IMR-90 (cell line): ENCODE data around the gene SASS6. TPM values are rescaled to one million over a fixed set of nuclear protein-coding genes. Genes with fewer than 3 reads are reported as not detected.

Source experiments
- ATAC-seq: fragments of 200-7000 bp; cut with Tn5 transposase; 2 replicates; pipeline ENCODE4 v1.9.1; 2020; ENCODE audit warnings: low read depth, mild to moderate bottlenecking, moderate library complexity
- BruUV-seq: library from RNA; stranded (reverse); fragments of 400-500 nt; replicated peaks from 2 replicates; lab custom pipeline; 2021; lab: Mats Ljungman, UMichigan
- CTCF ChIA-PET: fragments of 300-600 bp; formaldehyde crosslinking; extraction: SDS; loops from one replicate; lab custom pipeline; 2021; ENCODE audit warnings: antibody characterized with exemption; lab: Yijun Ruan, JAX
- POLR2A ChIA-PET: fragments of 300-600 bp; sonication (Branson Sonifier 250); formaldehyde crosslinking; loops from one replicate; lab custom pipeline; 2022; ENCODE audit warnings: antibody characterized with exemption; ENCODE audit not compliant: unreplicated experiment; lab: Charles Lee
- DNase-seq: peaks from one replicate; pipeline ENCODE4 v3.0.0; 2013
- H2AFZ ChIP-seq: replicated peaks from 2 replicates; pipeline ENCODE3; 2013; ENCODE audit warnings: low read length, mild to moderate bottlenecking; ENCODE audit not compliant: poor library complexity
- H2AK5ac ChIP-seq: 2 replicates; pipeline ENCODE4 v1.6.1; 2013; ENCODE audit warnings: low read depth, low read length, inconsistent platforms
- H2AK9ac ChIP-seq: replicated peaks from 2 replicates; pipeline ENCODE3; 2013; ENCODE audit warnings: mild to moderate bottlenecking, low read depth, low read length, moderate library complexity; ENCODE audit not compliant: poor library complexity
- H2BK120ac ChIP-seq: 2 replicates; pipeline ENCODE4 v1.6.1; 2013; ENCODE audit warnings: low read depth, low read length, inconsistent platforms
- H2BK15ac ChIP-seq: 3 replicates; pipeline ENCODE4 v1.6.1; 2013; ENCODE audit warnings: low read depth, low read length, inconsistent platforms
- H2BK20ac ChIP-seq: 2 replicates; pipeline ENCODE4 v1.6.1; 2013; ENCODE audit warnings: low read depth, mild to moderate bottlenecking, inconsistent platforms, low read length, moderate library complexity
- H2BK5ac ChIP-seq: 2 replicates; pipeline ENCODE4 v1.6.1; 2013; ENCODE audit warnings: mild to moderate bottlenecking, low read depth, low read length, inconsistent platforms; ENCODE audit not compliant: poor library complexity, severe bottlenecking
- H3K14ac ChIP-seq: replicated peaks from 2 replicates; pipeline ENCODE4 v1.6.1; 2013; ENCODE audit warnings: low read depth, low read length, inconsistent platforms
- H3K18ac ChIP-seq: 2 replicates; pipeline ENCODE4 v1.6.1; 2013; ENCODE audit warnings: low read depth, low read length, control low read depth
- H3K23ac ChIP-seq: 2 replicates; pipeline ENCODE4 v1.6.1; 2013; ENCODE audit warnings: low read depth, low read length, inconsistent platforms
- H3K27ac ChIP-seq: 2 replicates; pipeline ENCODE4 v1.5.1; 2013; ENCODE audit warnings: mild to moderate bottlenecking, control low read depth, low read length; ENCODE audit not compliant: insufficient read depth
- H3K27me3 ChIP-seq: 2 replicates; pipeline ENCODE4 v1.6.1; 2013; ENCODE audit warnings: low read length; ENCODE audit not compliant: control insufficient read depth, insufficient read depth
- H3K36me3 ChIP-seq: 2 replicates; pipeline ENCODE4 v1.6.1; 2013; ENCODE audit warnings: low read length, mixed read lengths; ENCODE audit not compliant: control insufficient read depth, insufficient read depth
- H3K4ac ChIP-seq: 2 replicates; pipeline ENCODE4 v1.6.1; 2013; ENCODE audit warnings: low read depth, low read length, inconsistent platforms
- H3K4me1 ChIP-seq: 2 replicates; pipeline ENCODE4 v1.6.1; 2013; ENCODE audit warnings: low read length, mixed read lengths; ENCODE audit not compliant: control insufficient read depth, insufficient read depth
- H3K4me2 ChIP-seq: 2 replicates; pipeline ENCODE4 v1.6.1; 2013; ENCODE audit warnings: low read depth, mild to moderate bottlenecking, control low read depth, low read length, moderate library complexity
- H3K4me3 ChIP-seq: 2 replicates; pipeline ENCODE4 v1.5.1; 2013; ENCODE audit warnings: low read depth, mild to moderate bottlenecking, control low read depth, low read length, moderate library complexity; ENCODE audit not compliant: insufficient read depth
- H3K56ac ChIP-seq: 2 replicates; pipeline ENCODE4 v1.6.1; 2013; ENCODE audit warnings: low read length, inconsistent platforms; ENCODE audit not compliant: insufficient read depth; ENCODE audit errors: extremely low read depth
- H3K79me1 ChIP-seq, 2 experiments: 2 replicates each; pipeline ENCODE4 v1.6.1; 2013; ENCODE audit warnings: low read length in 2 of 2, inconsistent platforms in 1 of 2, low read depth in 1 of 2
- H3K9ac ChIP-seq: 2 replicates; pipeline ENCODE4 v1.6.1; 2013; ENCODE audit warnings: low read depth, low read length, control low read depth
- H3K9me1 ChIP-seq: 2 replicates; pipeline ENCODE4 v1.6.1; 2013; ENCODE audit warnings: low read length, inconsistent platforms; ENCODE audit not compliant: insufficient read depth
- H3K9me3 ChIP-seq: 2 replicates; pipeline ENCODE4 v1.6.1; 2013; ENCODE audit warnings: low read length; ENCODE audit not compliant: control insufficient read depth, insufficient read depth
- H4K20me1 ChIP-seq: 2 replicates; pipeline ENCODE4 v1.6.1; 2013; ENCODE audit warnings: low read length, inconsistent platforms; ENCODE audit not compliant: insufficient read depth
- H4K5ac ChIP-seq: 2 replicates; pipeline ENCODE4 v1.6.1; 2013; ENCODE audit warnings: mild to moderate bottlenecking, low read depth, low read length, control low read depth
- H4K8ac ChIP-seq, 2 experiments: 2 replicates each; pipeline ENCODE4 v1.6.1; 2013; ENCODE audit warnings: low read depth in 2 of 2, low read length in 2 of 2, control low read depth in 1 of 2, inconsistent platforms in 1 of 2
- H4K91ac ChIP-seq: 2 replicates; pipeline ENCODE4 v1.6.1; 2013; ENCODE audit warnings: low read depth, low read length, inconsistent platforms; ENCODE audit not compliant: insufficient read depth
- BHLHE40 ChIP-seq: fragments of 150-350 bp; IDR thresholded peaks from 2 replicates; pipeline ENCODE4 v1.6.1; 2016; ENCODE audit warnings: mild to moderate bottlenecking, low read depth, low read length
- CEBPB ChIP-seq: IDR thresholded peaks from 2 replicates; pipeline ENCODE4 v1.6.1; 2012; ENCODE audit warnings: low read depth, low read length, improper control_type of control experiment
- CHD1 ChIP-seq: IDR thresholded peaks from 2 replicates; pipeline ENCODE4 v1.6.1; 2012; ENCODE audit warnings: low read depth, low read length, improper control_type of control experiment
- MAZ ChIP-seq: IDR thresholded peaks from 2 replicates; pipeline ENCODE4 v1.6.1; 2012; ENCODE audit warnings: low read depth, mild to moderate bottlenecking, low read length, improper control_type of control experiment, moderate library complexity, borderline replicate concordance
- NFE2L2 ChIP-seq: fragments of 150-350 bp; IDR thresholded peaks from 2 replicates; pipeline ENCODE4 v1.6.1; 2016; ENCODE audit warnings: low read depth, mild to moderate bottlenecking, low read length
- POLR2A ChIP-seq: IDR thresholded peaks from 2 replicates; pipeline ENCODE4 v1.6.1; 2012; ENCODE audit warnings: mild to moderate bottlenecking, low read depth, low read length
- RAD21 ChIP-seq: IDR thresholded peaks from 2 replicates; pipeline ENCODE4 v1.6.1; 2012; ENCODE audit warnings: low read length, improper control_type of control experiment
- RFX5 ChIP-seq: IDR thresholded peaks from 2 replicates; pipeline ENCODE4 v1.8.0; 2012; ENCODE audit warnings: low read depth, mild to moderate bottlenecking, low read length, moderate library complexity
- WGBS, 2 experiments: methylation state at CpG; one replicate each; pipeline versions ENCODE4 v1.1.5 to v1.1.7; 2013; ENCODE audit warnings: missing lambda C conversion rate in 2 of 2; ENCODE audit not compliant: insufficient read length in 1 of 2; ENCODE audit errors: extremely low coverage in 2 of 2; 5-methylcytosine and 5-hydroxymethylcytosine counted together
- dilution Hi-C: fragments of 300-500 bp; cut with HindIII; formaldehyde crosslinking; loops from one replicate; pipeline ENCODE4 v1.14.3; 2018; ENCODE audit warnings: low sequenced_read_pairs; ENCODE audit not compliant: unreplicated experiment
- in situ Hi-C: fragments of 300-500 bp; cut with MboI; formaldehyde crosslinking; loops from 3 replicates; pipeline ENCODE4 v1.14.3; 2019; ENCODE audit warnings: low sequenced_read_pairs, inconsistent platforms, mixed read lengths
- intact Hi-C: fragments of 100-400 bp; cut with micrococcal nuclease; formaldehyde crosslinking; loops from 2 replicates; pipeline ENCODE4 v1.10.0; 2022
- polyA plus RNA-seq, 3 experiments: library from polyadenylated mRNA; depleted of rRNA; stranded (reverse); fragments of >200 nt; gene quantifications; 2 replicates each; pipeline ENCODE4 v1.2.3, GENCODE V29; 2012; ENCODE audit warnings: low replicate concordance in 1 of 3
- total RNA-seq: library from RNA; depleted of rRNA; stranded (reverse); fragments of >200 nt; gene quantifications from 2 replicates; pipeline ENCODE4 v1.2.3, GENCODE V29; 2012
- TF ChIP-seq, protein P1 (sequence below): fragments of 150-350 bp; IDR thresholded peaks from 2 replicates; pipeline ENCODE4 v1.6.1; 2017; ENCODE audit warnings: mild to moderate bottlenecking, antibody characterized with exemption, low read length, low read depth

SASS6 gene
- total and polyA plus RNA-seq, 2 of the 4 experiments (the other 2 are of a cell fraction): 1.1 to 2.7 TPM

DNA sequence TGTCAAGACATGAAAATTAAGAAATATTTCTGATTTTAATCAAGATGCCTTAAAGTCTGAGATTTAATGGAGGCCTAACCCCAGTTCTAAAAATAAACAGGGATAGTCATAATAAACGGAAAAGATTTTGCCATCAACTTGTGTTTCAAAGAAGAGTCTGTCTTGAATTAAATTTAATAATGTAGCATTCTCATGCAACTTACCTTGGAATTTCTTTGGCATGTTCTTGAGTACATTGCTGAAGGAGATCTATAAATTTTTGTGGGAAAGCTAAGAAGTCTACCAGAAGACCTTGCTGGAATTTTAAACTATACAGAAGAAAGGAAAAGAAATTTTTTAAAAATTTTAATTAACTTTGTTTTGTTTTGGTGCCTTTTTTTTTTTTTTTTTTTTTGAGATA lies 10.6 kb downstream of the SASS6 start:
- Histone ChIP-seq H3K36me3 (peaks cover 4% of the 10 kb centered on the region), H3K9me3 (no peaks in the 10 kb centered on the region), H3K56ac (no peak overlapping the region), H2AK9ac (no peak overlapping the region), H2AFZ (no peak overlapping the region), H3K27me3 (no peaks in the 10 kb centered on the region), H2BK5ac (no peak overlapping the region), H3K14ac (no peak overlapping the region), H3K9ac (no peak overlapping the region), H3K18ac (no peak overlapping the region), H3K27ac (no peak overlapping the region), H2BK15ac (no peak overlapping the region), H3K79me1 (peaks cover 4 to 5% of the 10 kb centered on the region in 2 experiments; a peak in 3 of 4 replicates), H2BK120ac (no peak overlapping the region), H3K4me3 (no peak overlapping the region), H4K20me1 (no peaks in the 10 kb centered on the region), H4K8ac (no peak overlapping the region), H4K5ac (no peak overlapping the region), H3K9me1 (0 out of 2 replicates have a peak, but pooled peaks cover 2% of the 10 kb centered on the region), H3K23ac (no peak overlapping the region), H2BK20ac (no peak overlapping the region), H3K4me2 (no peak overlapping the region), H3K4ac (no peak overlapping the region), H2AK5ac (no peak overlapping the region), H4K91ac (no peak overlapping the region), H3K4me1 (no peaks in the 10 kb centered on the region)
- no CpG with 5 or more reads among the region's 1 CpG for WGBS, 2 experiments
- dilution Hi-C loops: no loop called here
- TF ChIP-seq MAZ (no peak), RAD21 (no peak), BHLHE40 (no peak), RFX5 (no peak), POLR2A (no peak), NFE2L2 (no peak), CHD1 (no peak), CEBPB (no peak)
- TF ChIP-seq, protein P1, sequence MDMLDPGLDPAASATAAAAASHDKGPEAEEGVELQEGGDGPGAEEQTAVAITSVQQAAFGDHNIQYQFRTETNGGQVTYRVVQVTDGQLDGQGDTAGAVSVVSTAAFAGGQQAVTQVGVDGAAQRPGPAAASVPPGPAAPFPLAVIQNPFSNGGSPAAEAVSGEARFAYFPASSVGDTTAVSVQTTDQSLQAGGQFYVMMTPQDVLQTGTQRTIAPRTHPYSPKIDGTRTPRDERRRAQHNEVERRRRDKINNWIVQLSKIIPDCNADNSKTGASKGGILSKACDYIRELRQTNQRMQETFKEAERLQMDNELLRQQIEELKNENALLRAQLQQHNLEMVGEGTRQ: no peak
- in situ Hi-C loops: loop anchor here (5.0 kb wide), 1 partner anchor 35 kb away; no protein-coding TSS in a partner anchor
- ChIA-PET POLR2A (no interaction called here), CTCF (interaction anchor here (0.6 kb wide), 1 partner anchor 485 kb away, joined by 3 read pairs; no protein-coding TSS in a partner anchor)
- ATAC-seq: no peak
- BruUV-seq: no TSS peak
- DNase-seq: no peak
- intact Hi-C loops: no loop called here
